ENCODE data around the gene SLC22A23.

DNA sequence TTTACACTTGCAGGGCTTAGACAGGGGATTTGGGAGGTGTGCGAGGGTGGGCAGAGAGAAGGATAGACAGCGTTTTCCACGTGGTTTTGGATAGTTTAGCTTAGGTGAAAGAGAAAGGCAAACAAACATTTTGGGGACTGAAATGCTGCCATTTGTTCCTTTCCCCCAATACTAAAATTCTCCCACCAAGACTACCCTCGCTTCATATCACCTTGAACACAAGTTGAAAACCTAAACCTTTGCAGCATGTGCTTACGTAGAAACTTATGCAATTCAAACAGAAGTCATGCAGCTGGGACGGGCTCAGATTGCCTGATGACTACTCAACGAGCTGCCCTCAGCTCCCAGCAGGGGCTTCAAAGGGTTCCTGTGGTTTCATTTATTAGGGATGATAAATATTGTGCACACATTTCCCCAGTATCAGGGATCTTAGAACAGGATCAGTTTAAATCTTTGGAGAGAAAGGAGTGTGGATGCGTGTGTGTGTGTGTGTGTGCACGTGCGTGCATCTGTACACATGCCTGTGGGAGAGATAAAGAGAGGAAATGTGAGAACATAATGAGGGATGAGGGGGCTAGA, 77.3 kb downstream of the SLC22A23 start:
- TF ChIP-seq, protein P1, sequence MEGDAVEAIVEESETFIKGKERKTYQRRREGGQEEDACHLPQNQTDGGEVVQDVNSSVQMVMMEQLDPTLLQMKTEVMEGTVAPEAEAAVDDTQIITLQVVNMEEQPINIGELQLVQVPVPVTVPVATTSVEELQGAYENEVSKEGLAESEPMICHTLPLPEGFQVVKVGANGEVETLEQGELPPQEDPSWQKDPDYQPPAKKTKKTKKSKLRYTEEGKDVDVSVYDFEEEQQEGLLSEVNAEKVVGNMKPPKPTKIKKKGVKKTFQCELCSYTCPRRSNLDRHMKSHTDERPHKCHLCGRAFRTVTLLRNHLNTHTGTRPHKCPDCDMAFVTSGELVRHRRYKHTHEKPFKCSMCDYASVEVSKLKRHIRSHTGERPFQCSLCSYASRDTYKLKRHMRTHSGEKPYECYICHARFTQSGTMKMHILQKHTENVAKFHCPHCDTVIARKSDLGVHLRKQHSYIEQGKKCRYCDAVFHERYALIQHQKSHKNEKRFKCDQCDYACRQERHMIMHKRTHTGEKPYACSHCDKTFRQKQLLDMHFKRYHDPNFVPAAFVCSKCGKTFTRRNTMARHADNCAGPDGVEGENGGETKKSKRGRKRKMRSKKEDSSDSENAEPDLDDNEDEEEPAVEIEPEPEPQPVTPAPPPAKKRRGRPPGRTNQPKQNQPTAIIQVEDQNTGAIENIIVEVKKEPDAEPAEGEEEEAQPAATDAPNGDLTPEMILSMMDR (IDR thresholded peaks at IDR 0.05) = no peak
- no peak for TF ChIP-seq POLR2A (IDR thresholded peaks at IDR 0.05)
- no peak for TF ChIP-seq EP300 (IDR thresholded peaks at IDR 0.05)

Data from stomach (tissue), 4 donors.